ENCODE data around the gene ADGRL1. TPM values are rescaled to one million over a fixed set of nuclear protein-coding genes. Genes with fewer than 3 reads are reported as not detected.
"Not testable (repeated sequence)": the region's sequence is repeated elsewhere in the genome, so short reads cannot be mapped to it uniquely, and the experiment has no call there.

The ADGRL1 gene
- polyA plus RNA-seq, 4 donors, result 34.7 to 60.6 (median 44.1) TPM

- not testable (repeated sequence) for DNase-seq (ENCODE audit: low read depth in 4 of 4, low spot score in 3 of 4)
Observed at GRCh38 chr19:14221345-14221744, 15.4 kb upstream of the ADGRL1 start.

DNA sequence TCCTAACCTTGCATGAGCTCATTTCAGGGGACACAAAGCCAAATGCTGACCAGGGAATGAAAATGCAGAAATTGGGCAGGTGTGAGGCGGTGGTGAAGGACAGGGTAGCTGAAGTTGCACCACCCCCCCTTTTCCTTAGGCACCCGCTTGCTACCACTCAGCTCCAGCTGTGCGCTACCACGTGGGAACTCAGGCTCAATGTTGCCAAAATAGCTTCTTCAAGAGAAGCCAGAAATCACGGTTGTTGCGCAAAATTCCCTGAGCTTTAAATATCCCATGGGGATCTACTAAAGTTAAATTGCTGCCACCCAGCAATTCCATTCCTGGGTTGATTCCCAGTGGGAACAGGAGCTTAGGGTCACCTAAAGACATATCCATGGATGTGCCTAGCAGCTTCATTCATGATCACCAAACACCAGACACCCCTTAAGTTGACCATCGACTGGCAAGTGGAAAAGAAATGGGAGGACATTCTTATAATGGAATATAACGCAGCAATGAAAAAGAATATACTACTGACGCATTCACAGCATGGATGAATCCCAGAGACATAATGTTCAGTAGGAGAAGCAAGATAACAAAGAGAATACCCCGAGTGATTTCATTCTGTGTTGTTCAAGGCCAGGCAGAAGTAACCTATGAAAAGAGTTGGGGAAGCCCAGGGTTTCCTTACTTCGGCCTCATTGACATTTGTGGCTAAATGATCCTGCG is 12.8 kb upstream of the ADGRL1 start:
- no peak for DNase-seq (ENCODE audit: low read depth in 4 of 4, low spot score in 3 of 4)

DNA sequence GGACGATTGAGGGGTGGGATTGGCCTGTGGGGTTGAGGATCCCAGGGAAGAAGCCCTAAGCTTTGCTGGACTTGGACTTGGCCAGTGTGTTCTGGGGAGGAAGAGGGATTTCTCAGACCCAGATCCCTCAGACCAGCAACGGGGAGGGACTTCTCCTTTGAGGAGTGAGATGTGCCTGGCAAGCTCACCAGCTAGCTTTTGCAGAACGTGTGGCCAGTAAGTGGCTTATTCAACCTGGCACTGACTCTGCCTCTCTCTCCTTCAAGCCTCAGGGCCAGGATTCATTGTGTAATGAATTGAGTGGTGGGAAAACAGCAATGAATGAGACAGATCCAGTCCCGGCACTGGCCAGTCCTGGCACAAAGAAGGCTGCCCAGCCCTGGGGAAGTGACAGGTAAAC is 11.9 kb upstream of the ADGRL1 start:
- DNase-seq (ENCODE audit: low read depth in 4 of 4, low spot score in 3 of 4), result not testable (repeated sequence)

DNA sequence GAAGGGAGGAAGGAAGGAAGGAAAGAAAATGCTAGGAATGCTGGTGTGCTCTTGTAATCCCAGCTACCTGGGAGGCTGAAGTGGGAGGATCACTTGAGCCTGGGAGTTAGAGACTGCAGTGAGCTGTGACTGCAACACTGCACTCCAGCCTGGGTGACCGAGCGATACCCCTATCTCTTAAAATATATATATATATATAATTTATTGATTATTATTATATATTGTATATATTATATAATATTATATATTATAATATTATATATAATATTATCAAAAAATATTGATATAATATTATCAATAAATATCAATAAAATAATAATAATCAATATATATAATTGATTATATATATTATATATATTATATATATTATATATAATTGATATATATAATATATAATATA is 8.6 kb upstream of the ADGRL1 start:
- DNase-seq (ENCODE audit: low read depth in 4 of 4, low spot score in 3 of 4), result no peak

DNA sequence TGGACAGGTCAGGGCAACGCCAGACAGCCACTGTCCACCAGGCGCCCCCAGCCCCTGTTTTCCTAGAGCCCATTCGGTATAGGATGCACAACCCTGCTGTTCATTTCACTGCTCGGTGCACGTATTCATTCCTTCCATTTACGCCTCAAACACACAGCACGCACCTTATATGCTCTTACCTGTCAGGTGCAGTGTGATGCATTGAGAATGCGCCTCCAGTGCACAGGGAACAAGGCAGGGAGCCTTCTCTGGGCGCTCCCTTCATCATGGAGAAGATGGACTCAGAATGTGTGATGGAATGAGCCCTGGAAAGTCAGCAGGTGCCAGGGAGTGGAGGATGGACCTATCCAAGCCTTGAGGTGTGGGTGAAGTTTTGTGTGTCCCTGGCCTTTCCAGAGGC is 4.2 kb upstream of the ADGRL1 start:
- DNase-seq (ENCODE audit: low read depth in 4 of 4, low spot score in 3 of 4), result not testable (repeated sequence)

GRCh38 chr19:14209401-14209800 is 3.4 kb upstream of the ADGRL1 start:
- DNase-seq (ENCODE audit: low read depth in 4 of 4, low spot score in 3 of 4), result not testable (repeated sequence)

- not testable (repeated sequence) for DNase-seq (ENCODE audit: low read depth in 4 of 4, low spot score in 3 of 4)
Observed at GRCh38 chr19:14208496-14208895, 2.5 kb upstream of the ADGRL1 start.

DNA sequence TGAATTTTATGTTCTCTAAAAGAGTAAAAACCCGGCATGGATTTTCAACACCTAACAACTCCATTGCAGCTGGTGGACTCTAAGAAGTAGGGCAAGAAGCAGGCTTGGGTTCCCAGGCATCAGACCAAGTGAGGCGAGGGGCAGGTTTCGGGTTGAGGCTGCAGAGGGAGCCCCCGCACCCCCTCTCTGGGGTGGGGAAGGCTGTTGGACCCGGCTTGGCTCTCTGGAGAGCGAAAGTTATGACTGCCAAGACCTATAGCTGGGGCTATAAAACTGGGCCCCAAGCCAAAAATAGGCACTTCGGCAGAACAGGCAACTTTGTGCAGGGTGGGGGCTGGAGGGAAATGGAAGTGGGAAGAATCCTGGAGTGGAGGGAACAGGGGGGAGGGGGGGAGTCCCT is 1.8 kb upstream of the ADGRL1 start:
- DNase-seq (ENCODE audit: low read depth in 4 of 4, low spot score in 3 of 4), result not testable (repeated sequence)

- DNase-seq (ENCODE audit: low read depth in 4 of 4, low spot score in 3 of 4), result peak; percentile 92 to 95 (median 94)
Observed at GRCh38 chr19:14206737-14207726, 1.1 kb upstream of the ADGRL1 start.

- DNase-seq (ENCODE audit: low read depth in 4 of 4, low spot score in 3 of 4), result not testable (repeated sequence)
Observed at GRCh38 chr19:14206308-14206707, 339 bp upstream of the ADGRL1 start.

- not testable (repeated sequence) for DNase-seq (ENCODE audit: low read depth in 4 of 4, low spot score in 3 of 4)
Observed at GRCh38 chr19:14204676-14205451, 1.1 kb downstream of the ADGRL1 start.

- DNase-seq (ENCODE audit: low read depth in 4 of 4, low spot score in 3 of 4), result not testable (repeated sequence)
Observed at GRCh38 chr19:14204219-14204618, 1.8 kb downstream of the ADGRL1 start.

DNA sequence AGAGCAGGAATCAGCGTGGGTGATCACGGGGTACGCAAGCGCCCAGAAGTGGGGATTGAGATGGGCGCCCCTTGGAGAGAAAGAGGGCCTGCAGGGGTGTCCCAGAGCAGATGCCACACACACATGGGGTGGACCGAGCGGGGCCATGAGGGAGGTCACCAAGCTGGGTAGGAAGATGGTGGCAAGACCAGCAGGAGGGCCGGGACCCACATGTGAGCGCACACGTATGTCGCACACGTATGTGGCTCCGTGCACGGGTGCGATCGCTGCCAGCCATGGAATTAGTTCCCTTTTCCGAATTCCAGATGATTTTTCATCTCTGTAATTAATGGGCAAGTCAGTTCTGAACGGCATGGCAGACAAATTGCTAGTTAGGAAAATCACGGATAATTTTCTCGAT is 2.2 kb downstream of the ADGRL1 start:
- not testable (repeated sequence) for DNase-seq (ENCODE audit: low read depth in 4 of 4, low spot score in 3 of 4)

- DNase-seq (ENCODE audit: low read depth in 4 of 4, low spot score in 3 of 4), result no peak
Observed at GRCh38 chr19:14203177-14203576, 2.8 kb downstream of the ADGRL1 start.

- DNase-seq (ENCODE audit: low read depth in 4 of 4, low spot score in 3 of 4), result not testable (repeated sequence)
Observed at GRCh38 chr19:14201481-14201880, 4.5 kb downstream of the ADGRL1 start.

- DNase-seq (ENCODE audit: low read depth in 4 of 4, low spot score in 3 of 4), result not testable (repeated sequence)
Observed at GRCh38 chr19:14200147-14200841, 5.7 kb downstream of the ADGRL1 start.

- DNase-seq (ENCODE audit: low read depth in 4 of 4, low spot score in 3 of 4), result no peak
Observed at GRCh38 chr19:14198384-14199376, 7.3 kb downstream of the ADGRL1 start.

- no peak for DNase-seq (ENCODE audit: low read depth in 4 of 4, low spot score in 3 of 4)
Observed at GRCh38 chr19:14197882-14198281, 8.1 kb downstream of the ADGRL1 start.

GRCh38 chr19:14197288-14197687 is 8.7 kb downstream of the ADGRL1 start:
- DNase-seq (ENCODE audit: low read depth in 4 of 4, low spot score in 3 of 4), result not testable (repeated sequence)
